Gastroesophageal sphincter (tissue), 3 donors: ENCODE data around the gene CHST11.

Experiments
- POLR2A ChIP-seq, 2 donors: fragments of 450-650 bp; IDR thresholded peaks; one replicate each; pipeline ENCODE4 v1.6.1; 2017; ENCODE audit warnings: antibody characterized with exemption in 2 of 2, mild to moderate bottlenecking in 2 of 2, moderate library complexity in 1 of 2
- TF ChIP-seq, protein P1 (sequence below), 4 experiments: fragments of 200-600 bp in 2 of 4; fragments of 450-650 bp in 2 of 4; sonication (generic) in 1 of 4; IDR thresholded peaks; one replicate each; pipeline ENCODE4 v1.5.1; 2017 to 2019; ENCODE audit warnings: antibody characterized with exemption in 4 of 4, mild to moderate bottlenecking in 2 of 4, moderate library complexity in 2 of 4

GRCh38 chr12:104450700-104451099 lies 6.0 kb upstream of the CHST11 start:
- TF ChIP-seq, protein P1, sequence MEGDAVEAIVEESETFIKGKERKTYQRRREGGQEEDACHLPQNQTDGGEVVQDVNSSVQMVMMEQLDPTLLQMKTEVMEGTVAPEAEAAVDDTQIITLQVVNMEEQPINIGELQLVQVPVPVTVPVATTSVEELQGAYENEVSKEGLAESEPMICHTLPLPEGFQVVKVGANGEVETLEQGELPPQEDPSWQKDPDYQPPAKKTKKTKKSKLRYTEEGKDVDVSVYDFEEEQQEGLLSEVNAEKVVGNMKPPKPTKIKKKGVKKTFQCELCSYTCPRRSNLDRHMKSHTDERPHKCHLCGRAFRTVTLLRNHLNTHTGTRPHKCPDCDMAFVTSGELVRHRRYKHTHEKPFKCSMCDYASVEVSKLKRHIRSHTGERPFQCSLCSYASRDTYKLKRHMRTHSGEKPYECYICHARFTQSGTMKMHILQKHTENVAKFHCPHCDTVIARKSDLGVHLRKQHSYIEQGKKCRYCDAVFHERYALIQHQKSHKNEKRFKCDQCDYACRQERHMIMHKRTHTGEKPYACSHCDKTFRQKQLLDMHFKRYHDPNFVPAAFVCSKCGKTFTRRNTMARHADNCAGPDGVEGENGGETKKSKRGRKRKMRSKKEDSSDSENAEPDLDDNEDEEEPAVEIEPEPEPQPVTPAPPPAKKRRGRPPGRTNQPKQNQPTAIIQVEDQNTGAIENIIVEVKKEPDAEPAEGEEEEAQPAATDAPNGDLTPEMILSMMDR (IDR thresholded peaks at IDR 0.05): no peak
- TF ChIP-seq POLR2A (IDR thresholded peaks at IDR 0.05): no peak
